B cell (primary cell): ENCODE data around the gene MAP3K7CL. TPM values are rescaled to one million over a fixed set of nuclear protein-coding genes. Genes with fewer than 3 reads are reported as not detected.

ENCODE experiments used
- ATAC-seq: fragments of 200-7000 bp; cut with Tn5 transposase; one replicate; pipeline ENCODE4 v1.10.0; 2021; ENCODE audit warnings: low read depth, mild to moderate bottlenecking, moderate number of reproducible peaks, moderate library complexity
- CTCF ChIA-PET: fragments of 350-600 bp; sonication (Branson Sonifier 250); formaldehyde crosslinking; loops from one replicate; lab custom pipeline; 2021; ENCODE audit warnings: antibody characterized with exemption, inconsistent platforms; lab: Charles Lee
- POLR2A ChIA-PET: fragments of 350-600 bp; sonication (Branson Sonifier 250); formaldehyde crosslinking; loops from one replicate; lab custom pipeline; 2021; ENCODE audit warnings: antibody characterized with exemption; lab: Charles Lee
- DNase-seq: peaks from one replicate; pipeline ENCODE4 v3.0.0; 2013
- H2AFZ ChIP-seq: 2 replicates; pipeline ENCODE4 v1.6.1; 2012; ENCODE audit warnings: mild to moderate bottlenecking, low read depth, low read length; ENCODE audit not compliant: insufficient read depth, poor library complexity, severe bottlenecking
- H3K27ac ChIP-seq, 2 donors: 1 replicate in 1 of 2; 2 replicates in 1 of 2; pipeline ENCODE4 v1.5.1; 2012 to 2013; ENCODE audit warnings: low read length in 2 of 2, mild to moderate bottlenecking in 2 of 2, moderate library complexity in 1 of 2
- H3K27me3 ChIP-seq, 4 experiments: fragments of 200-600 bp in 1 of 4; sonication (generic) in 1 of 4; replicated peaks in 1 of 4; 1 replicate in 2 of 4; 2 replicates in 2 of 4; pipeline versions ENCODE4 v1.6.1 to v1.7.0; 2013 to 2016; ENCODE audit warnings: low read length in 3 of 4, mild to moderate bottlenecking in 2 of 4, mixed read lengths in 1 of 4, moderate library complexity in 1 of 4; ENCODE audit not compliant: insufficient read depth in 4 of 4, control insufficient read depth in 3 of 4; ENCODE audit errors: control extremely low read depth in 1 of 4
- H3K36me3 ChIP-seq, 2 experiments: replicated peaks in 1 of 2; 1 replicate in 1 of 2; 2 replicates in 1 of 2; pipeline versions ENCODE4 v1.6.1 to v1.7.1; 2013; ENCODE audit warnings: low read length in 1 of 2; ENCODE audit not compliant: insufficient read depth in 2 of 2, control insufficient read depth in 1 of 2; ENCODE audit errors: control extremely low read depth in 1 of 2, extremely low read depth in 1 of 2
- H3K4me1 ChIP-seq, 2 donors: fragments of 200-600 bp in 1 of 2; sonication (generic) in 1 of 2; 1 replicate in 1 of 2; 2 replicates in 1 of 2; pipeline versions ENCODE4 v1.5.1 to v1.6.1; 2013 to 2017; ENCODE audit warnings: low read length in 2 of 2; ENCODE audit not compliant: control insufficient read depth in 2 of 2, insufficient read depth in 2 of 2
- H3K4me2 ChIP-seq: replicated peaks from 2 replicates; pipeline ENCODE3; 2012; ENCODE audit warnings: mild to moderate bottlenecking, low read depth, low read length; ENCODE audit not compliant: poor library complexity, severe bottlenecking
- H3K4me3 ChIP-seq, 5 experiments: fragments of 200-600 bp in 1 of 5; sonication (generic) in 1 of 5; 1 replicate in 3 of 5; 2 replicates in 2 of 5; pipeline versions ENCODE4 v1.5.1 to v1.7.0; 2011 to 2016; ENCODE audit warnings: low read length in 4 of 5, mild to moderate bottlenecking in 4 of 5, low read depth in 2 of 5, control low read depth in 1 of 5, moderate library complexity in 1 of 5; ENCODE audit not compliant: insufficient read depth in 1 of 5; ENCODE audit errors: control extremely low read depth in 1 of 5, extremely low read depth in 1 of 5
- H3K79me2 ChIP-seq: fragments of 200-600 bp; sonication (generic); one replicate; pipeline ENCODE4 v1.6.0; 2016; ENCODE audit warnings: low read length; ENCODE audit not compliant: control insufficient read depth, insufficient read depth
- H3K9ac ChIP-seq: fragments of 200-600 bp; sonication (generic); 2 replicates; pipeline ENCODE4 v1.6.1; 2017; ENCODE audit warnings: mild to moderate bottlenecking, low read length, moderate library complexity
- H3K9me3 ChIP-seq, 3 donors: one replicate each; pipeline versions ENCODE4 v1.6.1 to v1.7.1; 2013; ENCODE audit warnings: low read length in 2 of 3; ENCODE audit not compliant: control insufficient read depth in 2 of 3, insufficient read depth in 1 of 3; ENCODE audit errors: control extremely low read depth in 1 of 3
- H4K20me1 ChIP-seq: 2 replicates; pipeline ENCODE4 v1.6.0; 2012; ENCODE audit warnings: mild to moderate bottlenecking, low read length; ENCODE audit not compliant: insufficient read depth, control insufficient read depth, poor library complexity, severe bottlenecking
- H3K27ac Mint-ChIP-seq: one replicate; pipeline ENCODE4 v1.8.0; 2021; ENCODE audit warnings: mixed read lengths
- H3K27me3 Mint-ChIP-seq: one replicate; pipeline ENCODE4 v1.8.0; 2021; ENCODE audit warnings: mixed read lengths
- H3K4me1 Mint-ChIP-seq: one replicate; pipeline ENCODE4 v1.8.0; 2021; ENCODE audit warnings: mixed read lengths
- H3K4me3 Mint-ChIP-seq: one replicate; pipeline ENCODE4 v1.8.0; 2021; ENCODE audit warnings: mixed read lengths
- H3K9me3 Mint-ChIP-seq: one replicate; pipeline ENCODE4 v1.8.0; 2022; ENCODE audit warnings: mixed read lengths; ENCODE audit not compliant: insufficient read depth
- CTCF ChIP-seq: fragments of 200-600 bp; IDR thresholded peaks from one replicate; pipeline ENCODE4 v1.8.0; 2022; ENCODE audit warnings: antibody characterized with exemption, mild to moderate bottlenecking
- EZH2 ChIP-seq: IDR thresholded peaks from 2 replicates; pipeline ENCODE4 v1.6.1; 2012; ENCODE audit warnings: borderline replicate concordance, low read depth, mild to moderate bottlenecking, moderate library complexity, low read length; ENCODE audit not compliant: insufficient read depth, poor library complexity, severe bottlenecking
- WGBS: methylation state at CpG from one replicate; pipeline ENCODE4 v1.1.5; 2013; ENCODE audit warnings: missing lambda C conversion rate; ENCODE audit not compliant: insufficient coverage; 5-methylcytosine and 5-hydroxymethylcytosine counted together
- intact Hi-C: fragments of 100-400 bp; cut with micrococcal nuclease; formaldehyde crosslinking; loops from one replicate; pipeline ENCODE4 v1.10.0; 2022
- polyA plus RNA-seq: library from polyadenylated mRNA; depleted of rRNA; stranded (reverse); fragments of >200 nt; gene quantifications from 2 replicates; pipeline ENCODE4 v1.2.3, GENCODE V29; 2012
- total RNA-seq, 2 donors: library from RNA; stranded (reverse); fragments of 120-200 nt in 1 of 2; gene quantifications; 1 replicate in 1 of 2; 2 replicates in 1 of 2; pipeline versions ENCODE4 v1.2.3 to v1.2.4, GENCODE V29; 2013 to 2022

Gene MAP3K7CL
- total and polyA plus RNA-seq, 2 donors (not counting 1 experiment from before 2014, with no cell fraction given), result 8.9 to 11.9 TPM

GRCh38 chr21:29154270-29154669, 23.8 kb downstream of the MAP3K7CL start:
- Histone ChIP-seq H3K27me3 (peaks cover 0 to 3% (median 0%) of the 10 kb centered on the region in 4 experiments), H3K4me2 (no peak overlapping the region), H3K79me2 (no peaks in the 10 kb centered on the region), H3K9ac (no peak overlapping the region), H3K27ac (no peak overlapping the region), H3K4me1 (no peaks in the 10 kb centered on the region), H3K9me3 (peaks cover 0 to 4% (median 0%) of the 10 kb centered on the region in 3 donors), H2AFZ (no peak overlapping the region), H3K36me3 (no peaks in the 10 kb centered on the region), H4K20me1 (no peaks in the 10 kb centered on the region), H3K4me3 (no peak overlapping the region)
- POLR2A ChIA-PET, result no interaction called here
- H3K27ac Mint-ChIP-seq, result no peak overlapping the region
- ATAC-seq (no peak), DNase-seq (no peak)
- no peaks in the 10 kb centered on the region for H3K4me1 Mint-ChIP-seq
- TF ChIP-seq EZH2, result no peak
- no peak for TF ChIP-seq CTCF
- no CpG with 5 or more reads among the region's 3 CpGs for WGBS
- H3K4me3 Mint-ChIP-seq, result no peak overlapping the region
- no peaks in the 10 kb centered on the region for H3K27me3 Mint-ChIP-seq
- intact Hi-C loops, result no loop called here
- H3K9me3 Mint-ChIP-seq, result no peaks in the 10 kb centered on the region
- CTCF ChIA-PET, result interaction anchor here (1.0 to 1.6 kb wide), 2 partner anchors 10 to 219 kb away, joined by 3 read pairs; no protein-coding TSS in a partner anchor

GRCh38 chr21:29155118-29155932, 24.9 kb downstream of the MAP3K7CL start:
- H3K4me1 Mint-ChIP-seq, result no peaks in the 10 kb centered on the region
- Histone ChIP-seq H3K4me3 (no peak overlapping the region), H3K4me2 (peak overlapping the region; percentile 14), H3K36me3 (no peaks in the 10 kb centered on the region), H3K9me3 (peaks cover 0 to 4% (median 0%) of the 10 kb centered on the region in 3 donors), H3K27me3 (peaks cover 0 to 3% (median 0%) of the 10 kb centered on the region in 4 experiments), H3K27ac (no peak overlapping the region), H3K4me1 (no peaks in the 10 kb centered on the region), H4K20me1 (no peaks in the 10 kb centered on the region), H3K9ac (no peak overlapping the region), H3K79me2 (no peaks in the 10 kb centered on the region), H2AFZ (no peak overlapping the region)
- TF ChIP-seq CTCF (no peak), EZH2 (no peak)
- H3K9me3 Mint-ChIP-seq, result no peaks in the 10 kb centered on the region
- DNase-seq, result no peak
- H3K4me3 Mint-ChIP-seq, result peak overlapping the region; percentile 48
- no peaks in the 10 kb centered on the region for H3K27me3 Mint-ChIP-seq
- ATAC-seq, result no peak
- intact Hi-C loops, result no loop called here
- CTCF ChIA-PET, result interaction anchor here (1.0 kb wide), 1 partner anchor 217 kb away, joined by 4 read pairs; no protein-coding TSS in a partner anchor
- no peak overlapping the region for H3K27ac Mint-ChIP-seq
- WGBS, result 73% methylated on average over 22 of the region's 25 CpGs
- POLR2A ChIA-PET, result no interaction called here
